ENCODE results near the gene NOLC1. TPM values are rescaled to one million over a fixed set of nuclear protein-coding genes. Genes with fewer than 3 reads are reported as not detected.
A peak's percentile ranks its signal among the peaks of the same experiment; 100 is the strongest.

NOLC1 gene
- total and polyA plus RNA-seq, 2 donors (not counting 1 experiment from before 2014, with no cell fraction given), result 32.9 to 45.0 TPM

- peak within 1 kb of the TSS; percentile 97 for H3K4me3 Mint-ChIP-seq
- under 1% methylated on average over 100 of the region's 104 CpGs for WGBS (ENCODE audit: insufficient coverage)
- CTCF ChIA-PET, result interaction anchor here (0.6 kb wide), 1 partner anchor 1124 kb away, joined by 4 read pairs; no protein-coding TSS in a partner anchor
Measured at GRCh38 chr10:102120142-102120990, 31.8 kb upstream of the NOLC1 start, which contains the start of gene LDB1. Gene LDB1, minus strand, starts transcription at chr10:102120368. Its CDS starts 258 bp downstream, at chr10:102120110.

More at GRCh38 chr10:102120142-102120990, 31.8 kb upstream of the NOLC1 start, which contains the start of gene LDB1:
- Mint-ChIP-seq H3K27ac (peak within 1 kb of the TSS; percentile 99), H3K27me3 (no peaks in the 10 kb centered on the region), H3K4me1 (peaks cover 55% of the 10 kb centered on the region), H3K9me3 (ENCODE audit: insufficient read depth) (no peaks in the 10 kb centered on the region)
- peaks cover 58% of the 10 kb centered on the region for H3K79me2 ChIP-seq (ENCODE audit: control insufficient read depth, insufficient read depth, low read length)
- H3K9ac ChIP-seq (ENCODE audit: low read length), result peak within 1 kb of the TSS; percentile 94
- intact Hi-C loops (cut with micrococcal nuclease), result loop anchor here (1.0 to 2.0 kb wide), 4 partner anchors 12 to 302 kb away; partner anchors contain the start of genes HPS6, NOLC1 and OGA
- no peak for TF ChIP-seq CTCF (IDR thresholded peaks at IDR 0.05)
- no peak for TF ChIP-seq EZH2 (IDR thresholded peaks at IDR 0.05; ENCODE audit: borderline replicate concordance, insufficient read depth, low read depth, low read length, poor library complexity, severe bottlenecking)
- DNase-seq (peak; percentile 89), ATAC-seq (ENCODE audit: low read depth) (peak; percentile 61)
- H3K27ac ChIP-seq (ENCODE audit: low read length in 2 of 2), result peak within 1 kb of the TSS; percentile 87 to 94
- peak within 1 kb of the TSS; percentile 94 for H2AFZ ChIP-seq (ENCODE audit: insufficient read depth, low read depth, low read length, poor library complexity, severe bottlenecking)
- H3K4me2 ChIP-seq (replicated peaks; ENCODE audit: low read depth, low read length, poor library complexity, severe bottlenecking), result peak within 1 kb of the TSS; percentile 93
- peaks cover 18% of the 10 kb centered on the region for H4K20me1 ChIP-seq (ENCODE audit: control insufficient read depth, insufficient read depth, low read length, poor library complexity, severe bottlenecking)
- H3K9me3 ChIP-seq (ENCODE audit: control extremely low read depth in 1 of 3, control insufficient read depth in 2 of 3, insufficient read depth in 1 of 3, low read length in 2 of 3), result no peaks in the 10 kb centered on the region
- POLR2A ChIA-PET, result interaction anchor here (0.6 to 1.4 kb wide), 4 partner anchors 12 to 522 kb away, joined by 3 to 6 read pairs (median 4); partner anchors contain the start of genes NOLC1 and PPRC1
- peak within 1 kb of the TSS; percentile 71 to 95 (median 90) for H3K4me3 ChIP-seq (ENCODE audit: control extremely low read depth in 1 of 5, extremely low read depth in 1 of 5, insufficient read depth in 1 of 5, low read depth in 2 of 5, low read length in 4 of 5)
- H3K27me3 ChIP-seq (replicated peaks in 1 of 4; ENCODE audit: control extremely low read depth in 1 of 4, control insufficient read depth in 3 of 4, insufficient read depth in 4 of 4, low read length in 3 of 4), result no peaks in the 10 kb centered on the region
- H3K4me1 ChIP-seq (ENCODE audit: control insufficient read depth in 2 of 2, insufficient read depth in 2 of 2, low read length in 2 of 2), result peaks cover 45 to 55% of the 10 kb centered on the region in 2 donors
- no peaks in the 10 kb centered on the region for H3K36me3 ChIP-seq (replicated peaks in 1 of 2; ENCODE audit: control extremely low read depth in 1 of 2, control insufficient read depth in 1 of 2, extremely low read depth in 1 of 2, insufficient read depth in 2 of 2, low read length in 1 of 2)
